RPMI8226 (cell line): ENCODE measurements around the gene P4HTM.

Experiments used
- DNase-seq: peaks from one replicate; pipeline ENCODE4 v3.0.0-alpha.2; 2015

P4HTM gene

DNA sequence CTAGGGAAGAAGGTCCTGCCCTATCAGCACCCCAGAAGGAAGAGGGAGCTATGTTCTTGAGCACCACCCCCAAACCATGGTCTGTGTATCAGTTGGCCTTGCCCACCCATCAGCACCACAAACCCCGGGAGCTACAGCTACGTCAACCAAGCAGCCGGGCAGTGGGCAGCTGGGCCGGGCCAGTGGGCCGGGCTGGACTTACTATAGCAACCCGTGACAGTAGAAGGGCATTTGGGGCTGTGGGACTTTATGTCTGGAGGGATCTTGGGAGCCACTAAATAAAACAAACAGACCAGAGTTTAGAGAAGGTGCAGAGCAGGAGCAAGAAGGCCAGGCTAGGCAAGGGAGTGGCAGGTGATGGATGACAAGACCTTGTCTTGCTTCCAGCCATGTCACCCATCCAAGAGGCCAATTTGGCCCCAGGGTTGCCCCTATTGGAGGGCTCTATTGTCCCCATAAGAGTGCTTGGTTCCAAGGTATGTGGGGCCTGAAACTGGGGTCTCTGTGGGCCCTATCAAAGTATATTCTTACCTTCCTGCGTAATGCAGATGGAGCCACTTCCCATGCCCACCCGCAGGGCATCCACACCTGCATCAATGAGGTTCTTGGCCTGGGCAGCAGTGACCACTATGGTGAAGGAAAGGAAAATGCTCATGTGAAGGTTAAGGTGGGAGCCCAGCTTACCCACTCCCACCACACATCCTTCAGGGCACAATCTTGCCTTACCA is 35.9 kb downstream of the P4HTM start:
- DNase-seq = no peak

DNA sequence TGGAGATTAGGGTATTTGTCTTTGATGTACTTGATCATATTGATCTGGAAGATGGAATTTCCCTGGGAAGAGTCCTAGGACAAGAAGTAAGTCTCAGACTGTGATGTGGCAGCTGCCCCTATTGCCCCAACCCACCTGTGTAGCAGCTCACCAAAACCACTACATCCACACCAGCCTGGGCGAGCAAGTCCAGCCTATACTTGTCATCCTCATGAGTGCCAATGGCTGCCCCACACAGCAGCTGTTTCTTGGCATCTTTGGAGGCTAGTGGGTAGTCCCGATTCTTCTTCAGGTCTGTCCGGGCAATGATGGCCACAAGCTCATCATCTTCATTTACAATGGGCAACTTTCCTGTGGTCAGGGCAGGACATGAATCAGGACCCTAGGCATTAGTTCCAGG is 36.5 kb downstream of the P4HTM start:
- DNase-seq = no peak

DNA sequence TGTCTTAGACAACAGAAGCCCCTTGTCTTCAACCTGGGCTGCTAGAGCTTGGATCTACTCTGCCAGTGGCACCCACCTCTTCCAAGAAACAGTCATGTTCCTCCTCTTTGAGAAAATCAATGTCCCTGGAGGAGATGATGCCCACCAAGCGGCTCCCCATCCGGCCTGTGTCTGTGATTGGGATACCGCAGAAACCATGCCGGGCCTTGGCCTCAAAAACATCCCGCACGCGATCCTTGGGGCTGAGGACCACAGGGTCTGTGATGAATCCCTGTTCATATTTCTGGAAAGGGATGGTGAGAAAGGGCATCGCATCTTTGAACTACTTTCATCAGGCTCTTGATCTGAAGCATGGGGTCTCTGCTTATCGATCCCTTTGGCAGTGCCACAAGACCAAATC is 37.6 kb downstream of the P4HTM start:
- DNase-seq = no peak

DNA sequence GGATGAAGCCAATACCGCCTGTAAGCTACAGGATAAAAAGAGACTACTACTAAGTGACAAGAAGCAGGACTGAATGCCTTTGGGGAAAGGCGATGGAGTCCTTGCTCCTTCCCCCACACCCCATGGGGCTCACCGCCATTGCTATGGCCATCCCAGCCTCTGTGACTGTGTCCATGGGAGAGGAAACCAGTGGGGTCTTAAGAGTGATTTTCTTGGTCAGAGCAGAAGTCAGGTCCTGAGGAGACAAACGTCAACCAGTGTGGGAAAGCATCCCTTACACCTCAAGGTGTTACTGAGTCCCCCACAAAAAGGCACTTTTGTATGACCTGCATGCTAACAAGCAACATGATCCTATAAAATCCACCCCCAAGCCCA is 38.2 kb downstream of the P4HTM start:
- no peak for DNase-seq

DNA sequence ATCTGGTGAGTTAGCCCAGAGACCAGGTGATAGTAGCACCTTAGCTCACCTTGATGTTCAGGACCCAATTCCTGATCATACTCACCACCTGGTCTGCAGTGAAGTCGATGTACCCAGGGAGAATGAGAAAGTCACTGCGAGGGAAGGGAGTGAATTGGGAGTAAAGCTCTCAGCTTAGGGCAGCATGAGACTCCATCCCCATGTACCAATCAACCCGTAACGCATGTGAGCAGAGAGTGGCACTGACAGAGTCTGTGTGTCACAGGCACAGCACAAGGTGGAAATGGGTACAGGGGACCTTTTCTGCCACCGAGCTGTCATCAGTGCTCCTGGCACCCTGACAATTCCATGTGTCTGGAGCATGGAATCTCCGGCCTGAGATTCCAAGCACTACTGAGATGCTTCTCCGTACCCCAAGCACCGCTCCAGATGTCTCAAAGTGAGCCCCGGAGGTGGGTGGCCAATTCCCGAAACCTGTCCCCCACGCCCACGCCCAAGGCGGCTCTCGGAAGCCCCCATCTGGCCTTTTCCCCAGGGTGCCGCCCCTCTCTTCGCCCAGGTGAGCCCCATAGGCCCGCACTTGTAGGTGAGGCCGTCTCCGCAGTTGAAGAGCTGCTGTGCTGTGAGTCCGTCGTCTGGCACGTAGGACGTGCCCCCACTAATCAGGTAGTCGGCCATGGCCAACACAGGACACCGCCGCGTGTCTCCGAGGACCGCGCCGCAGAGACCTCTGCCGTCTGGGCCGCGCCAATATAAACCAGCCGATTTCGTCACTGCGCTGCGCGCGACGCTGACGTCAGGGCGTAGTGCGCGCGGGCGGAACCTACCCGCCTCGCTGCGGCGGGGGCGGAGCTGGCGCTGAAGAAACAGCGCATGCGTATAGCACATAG is 38.9 kb downstream of the P4HTM start, which contains the start of gene IMPDH2:
TSS of gene IMPDH2 (minus strand) at position 726 of the 890 bp plus-strand sequence. CDS start at position 678, 48 bp downstream.
- DNase-seq = peak; percentile 97

DNA sequence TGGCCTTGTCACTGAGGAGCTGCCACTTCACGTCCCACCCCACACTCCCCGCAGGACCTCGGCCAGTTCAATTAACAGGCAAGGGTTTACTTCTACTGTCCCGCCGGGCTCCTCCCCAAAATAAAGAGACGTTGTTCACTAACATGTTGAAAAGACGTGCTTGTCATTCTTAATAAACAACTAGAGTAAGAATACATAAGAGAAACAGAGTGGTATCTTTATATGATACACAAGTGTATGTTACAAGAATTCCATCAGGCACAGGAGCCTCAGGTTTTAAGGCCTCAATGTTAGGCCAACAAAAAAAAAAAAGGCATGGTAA is 39.5 kb downstream of the P4HTM start:
- no peak for DNase-seq

DNA sequence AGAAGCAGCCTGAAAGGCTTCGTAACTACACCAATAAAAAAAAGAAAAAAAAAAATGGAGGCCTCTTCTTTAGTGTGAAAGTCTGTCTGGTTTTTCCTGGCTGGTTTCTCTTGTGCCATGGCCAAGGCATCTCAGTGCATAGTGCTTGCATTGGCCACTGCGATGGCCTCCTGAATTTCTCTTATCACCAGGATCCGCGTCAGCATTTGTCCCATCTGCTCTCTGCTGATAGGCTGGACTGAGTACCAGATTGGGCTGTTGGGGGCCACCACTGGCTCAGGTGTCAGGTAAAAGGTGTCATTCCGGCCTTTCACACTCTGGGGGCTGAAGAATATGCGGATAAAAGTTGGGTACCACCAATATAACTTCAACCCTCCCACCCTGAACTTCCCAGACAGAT is 40.3 kb downstream of the P4HTM start:
- DNase-seq = no peak

DNA sequence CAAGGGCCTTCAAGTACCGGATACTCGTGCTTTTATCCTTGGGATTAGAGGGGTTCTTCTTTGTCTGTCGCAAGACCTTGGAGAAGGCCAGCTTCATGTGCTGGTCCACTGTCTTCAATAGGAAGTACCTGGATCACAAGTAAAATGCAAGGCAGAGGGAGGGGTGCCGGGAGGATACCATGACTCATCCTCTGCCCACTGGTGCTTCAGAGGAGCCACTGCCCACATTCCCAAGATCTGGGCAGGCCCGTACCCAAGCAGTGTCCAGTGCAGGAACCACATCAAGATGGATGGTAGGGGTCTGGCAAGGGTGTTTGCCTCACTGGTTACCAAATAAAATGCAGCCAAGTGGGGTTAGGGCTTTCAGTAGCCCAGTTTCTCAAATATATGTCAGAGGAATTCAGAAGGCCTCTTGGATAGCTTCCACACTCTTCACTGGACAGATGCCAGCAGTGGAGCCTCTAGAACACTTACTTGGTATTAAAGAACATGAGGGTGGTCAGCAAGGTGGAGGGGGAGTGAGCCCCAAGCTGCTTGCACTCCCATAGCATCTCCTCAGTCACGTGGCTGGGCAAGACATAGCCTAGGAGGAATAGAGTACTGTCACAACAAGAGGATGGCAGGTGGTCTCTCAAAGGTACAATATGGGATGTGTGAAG is 42.7 kb downstream of the P4HTM start:
- DNase-seq = no peak

DNA sequence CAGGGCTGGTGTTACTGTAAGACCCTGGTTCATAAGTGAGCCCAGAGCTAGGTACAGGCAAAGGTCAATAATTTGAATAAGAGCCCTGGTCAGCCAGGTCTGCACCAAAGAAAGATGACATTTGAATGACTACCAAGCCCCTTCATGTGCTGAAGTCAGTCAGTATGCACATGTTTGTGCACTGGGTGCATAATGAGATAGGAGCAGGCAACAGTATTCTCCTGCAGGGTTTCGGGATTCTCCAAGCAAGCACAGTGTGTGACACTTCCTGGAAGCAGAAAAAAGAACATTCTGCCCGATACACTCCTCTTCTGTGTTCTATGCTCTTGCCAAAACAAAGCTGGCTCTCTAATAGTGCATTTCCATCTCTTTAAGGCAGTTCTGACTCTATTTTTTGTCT is 44.6 kb downstream of the P4HTM start:
- no peak for DNase-seq

DNA sequence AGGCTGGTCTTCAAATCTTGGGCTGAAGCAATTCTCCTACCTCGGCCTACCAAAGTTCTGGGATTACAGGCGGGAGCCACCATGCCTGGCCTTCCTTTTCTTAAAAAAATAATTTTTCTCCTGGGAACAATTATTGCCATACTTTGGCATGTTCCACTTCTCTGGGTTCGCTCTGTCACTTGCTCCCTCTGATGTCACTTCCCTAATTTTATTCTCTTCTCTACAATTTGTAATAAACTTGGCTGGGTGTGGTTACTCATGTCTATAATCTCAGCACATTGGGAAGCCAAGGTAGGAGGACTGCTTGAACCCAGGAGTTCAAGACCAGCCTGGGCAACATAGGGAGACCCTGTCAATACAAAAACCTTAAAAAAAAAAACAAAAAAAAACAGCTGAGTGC is 45.2 kb downstream of the P4HTM start:
- no peak for DNase-seq

DNA sequence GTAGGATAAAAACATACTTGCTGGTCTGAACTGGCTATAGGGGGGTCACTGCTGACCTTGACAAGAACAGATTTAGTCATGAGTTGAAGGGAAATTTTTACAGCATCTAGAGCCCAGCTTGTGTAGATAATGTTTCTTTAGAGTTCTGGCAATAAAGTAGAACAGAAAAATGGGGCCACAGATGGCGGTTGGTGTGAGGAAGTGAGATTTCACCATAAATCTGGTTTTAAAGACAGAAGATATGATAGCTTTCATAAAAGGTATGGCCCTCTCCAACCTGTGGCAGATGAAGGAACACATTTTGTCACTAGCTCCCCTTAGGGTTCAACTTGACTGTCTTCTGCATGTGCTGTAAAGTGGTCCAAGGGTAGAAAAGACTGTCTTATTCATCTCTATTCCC is 63.5 kb downstream of the P4HTM start:
- no peak for DNase-seq

DNA sequence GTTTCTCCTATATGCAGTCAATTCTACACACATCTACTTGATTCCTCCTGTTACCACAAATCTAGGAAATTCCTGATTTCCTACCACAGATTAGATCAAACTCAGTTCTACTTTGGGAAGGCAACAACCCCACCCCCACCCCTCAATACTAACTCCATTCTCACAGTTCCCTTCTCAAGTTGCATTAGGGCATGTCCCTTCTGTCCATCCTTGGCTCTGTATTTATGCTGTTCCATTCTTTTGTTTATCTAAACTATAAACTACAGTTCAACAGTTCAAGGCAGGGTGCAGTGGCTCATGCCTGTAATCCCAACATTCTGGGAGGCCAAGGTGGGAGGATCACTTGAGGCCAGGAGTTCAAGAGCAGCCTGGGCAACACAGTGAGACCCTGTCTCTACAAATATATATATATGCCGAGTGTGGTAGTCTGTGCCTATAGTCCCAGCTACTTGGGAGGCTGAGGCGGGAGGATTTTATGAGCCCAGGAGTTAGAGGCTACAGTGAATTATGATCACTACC is 64.4 kb downstream of the P4HTM start:
- no peak for DNase-seq
